ENCODE measurements around the gene HADHB.

Gene HADHB

GRCh38 chr2:26197516-26197915, 47.2 kb upstream of the HADHB start:
- H2AFZ ChIP-seq (ENCODE audit: low read length) = no peak overlapping the region

GRCh38 chr2:26202981-26203490, 41.7 kb upstream of the HADHB start:
- H3K27me3 ChIP-seq (ENCODE audit: insufficient read depth, low read length) = no peaks in the 10 kb centered on the region
- no peak overlapping the region for H3K9ac ChIP-seq (ENCODE audit: low read length)
- no peaks in the 10 kb centered on the region for H3K4me1 ChIP-seq (ENCODE audit: insufficient read depth, low read length, severe bottlenecking)

More at GRCh38 chr2:26197516-26197915, 47.2 kb upstream of the HADHB start:
- no peaks in the 10 kb centered on the region for H3K27me3 ChIP-seq (ENCODE audit: insufficient read depth, low read length)
- H3K9me3 ChIP-seq (ENCODE audit: low read length) = peaks cover 8% of the 10 kb centered on the region; the same call in 1 of the 2 replicates
- H4K20me1 ChIP-seq (ENCODE audit: insufficient read depth, low read length) = no peaks in the 10 kb centered on the region
- H3F3A ChIP-seq (ENCODE audit: insufficient read depth, low read length) = no peaks in the 10 kb centered on the region
- no peak overlapping the region for H3K27ac ChIP-seq (ENCODE audit: low read depth, low read length, poor library complexity, severe bottlenecking)
- H3K36me3 ChIP-seq (ENCODE audit: insufficient read depth, low read length) = peaks cover 96% of the 10 kb centered on the region
- peaks cover 4% of the 10 kb centered on the region for H3K4me1 ChIP-seq (ENCODE audit: insufficient read depth, low read length, severe bottlenecking)
- TF ChIP-seq EZH2 (IDR thresholded peaks at IDR 0.05; ENCODE audit: borderline replicate concordance, low read length) (no peak), CTCF (IDR thresholded peaks at IDR 0.05; ENCODE audit: low read length) (no peak)
- no peak overlapping the region for H3K4me3 ChIP-seq (ENCODE audit: low read depth, low read length, poor library complexity, severe bottlenecking)
- H3K9ac ChIP-seq (ENCODE audit: low read length) = no peak overlapping the region
- H3K9me2 ChIP-seq (ENCODE audit: low read depth, low read length) = no peaks in the 10 kb centered on the region
- no peaks in the 10 kb centered on the region for H3K79me2 ChIP-seq (ENCODE audit: insufficient read depth, low read length)
- no peak overlapping the region for H3K4me2 ChIP-seq (ENCODE audit: low read length)

GRCh38 chr2:26203906-26204305, 40.8 kb upstream of the HADHB start:
- Histone ChIP-seq H3K4me1 (ENCODE audit: insufficient read depth, low read length, severe bottlenecking) (no peaks in the 10 kb centered on the region), H3K9me3 (ENCODE audit: low read length) (no peaks in the 10 kb centered on the region), H2AFZ (ENCODE audit: low read length) (no peak overlapping the region), H3K4me3 (ENCODE audit: low read depth, low read length, poor library complexity, severe bottlenecking) (no peak overlapping the region), H3K27ac (ENCODE audit: low read depth, low read length, poor library complexity, severe bottlenecking) (no peak overlapping the region), H3K36me3 (ENCODE audit: insufficient read depth, low read length) (peaks cover 83% of the 10 kb centered on the region), H3K27me3 (ENCODE audit: insufficient read depth, low read length) (no peaks in the 10 kb centered on the region), H3F3A (ENCODE audit: insufficient read depth, low read length) (no peaks in the 10 kb centered on the region), H3K9me2 (ENCODE audit: low read depth, low read length) (no peaks in the 10 kb centered on the region), H3K9ac (ENCODE audit: low read length) (no peak overlapping the region), H4K20me1 (ENCODE audit: insufficient read depth, low read length) (no peaks in the 10 kb centered on the region), H3K79me2 (ENCODE audit: insufficient read depth, low read length) (no peaks in the 10 kb centered on the region), H3K4me2 (ENCODE audit: low read length) (no peak overlapping the region)
- TF ChIP-seq EZH2 (IDR thresholded peaks at IDR 0.05; ENCODE audit: borderline replicate concordance, low read length) = no peak
- TF ChIP-seq CTCF (IDR thresholded peaks at IDR 0.05; ENCODE audit: low read length) = no peak

More at GRCh38 chr2:26202981-26203490, 41.7 kb upstream of the HADHB start:
- TF ChIP-seq EZH2 (IDR thresholded peaks at IDR 0.05; ENCODE audit: borderline replicate concordance, low read length) (no peak), CTCF (IDR thresholded peaks at IDR 0.05; ENCODE audit: low read length) (no peak)
- H2AFZ ChIP-seq (ENCODE audit: low read length) = no peak overlapping the region
- no peaks in the 10 kb centered on the region for H4K20me1 ChIP-seq (ENCODE audit: insufficient read depth, low read length)
- H3K27ac ChIP-seq (ENCODE audit: low read depth, low read length, poor library complexity, severe bottlenecking) = no peak overlapping the region
- H3F3A ChIP-seq (ENCODE audit: insufficient read depth, low read length) = no peaks in the 10 kb centered on the region
- no peaks in the 10 kb centered on the region for H3K79me2 ChIP-seq (ENCODE audit: insufficient read depth, low read length)
- no peak overlapping the region for H3K4me2 ChIP-seq (ENCODE audit: low read length)
- H3K9me2 ChIP-seq (ENCODE audit: low read depth, low read length) = no peaks in the 10 kb centered on the region
- H3K4me3 ChIP-seq (ENCODE audit: low read depth, low read length, poor library complexity, severe bottlenecking) = no peak overlapping the region
- peaks cover 1% of the 10 kb centered on the region; the same call in 1 of the 2 replicates for H3K9me3 ChIP-seq (ENCODE audit: low read length)
- peaks cover 83% of the 10 kb centered on the region for H3K36me3 ChIP-seq (ENCODE audit: insufficient read depth, low read length)

Measured in OCI-LY1 (cell line).